Left ventricle myocardium inferior (tissue), 1 donor: ENCODE data around the gene CDCA8. TPM values are rescaled to one million over a fixed set of nuclear protein-coding genes. Genes with fewer than 3 reads are reported as not detected.

Experiments
- DNase-seq: peaks from one replicate; pipeline ENCODE4 v3.0.0-alpha.2; 2020
- H3K27ac ChIP-seq: fragments of 200-600 bp; replicated peaks from 2 replicates; pipeline ENCODE4 v1.8.0; 2021
- H3K27me3 ChIP-seq: fragments of 200-600 bp; 2 replicates; pipeline ENCODE4 v1.8.0; 2021; ENCODE audit warnings: low read depth
- H3K36me3 ChIP-seq: fragments of 200-600 bp; 2 replicates; pipeline ENCODE4 v1.8.0; 2021
- H3K4me1 ChIP-seq: fragments of 200-600 bp; 2 replicates; pipeline ENCODE4 v1.8.0; 2021
- H3K4me3 ChIP-seq: fragments of 200-600 bp; 2 replicates; pipeline ENCODE4 v1.8.0; 2021; ENCODE audit warnings: mild to moderate bottlenecking, moderate library complexity
- H3K9me3 ChIP-seq: fragments of 200-600 bp; replicated peaks from 2 replicates; pipeline ENCODE4 v1.8.0; 2021
- CTCF ChIP-seq: fragments of 200-600 bp; IDR thresholded peaks from 2 replicates; pipeline ENCODE4 v1.8.0; 2021; ENCODE audit warnings: antibody characterized with exemption, mild to moderate bottlenecking, borderline replicate concordance
- intact Hi-C: fragments of 100-400 bp; cut with micrococcal nuclease; formaldehyde crosslinking; loops from one replicate; pipeline ENCODE4 v1.11.0; 2022
- total RNA-seq: library from RNA; stranded (reverse); fragmentation: NEBNext Ultra II Directional; extraction: Animal tissue kit (Norgen Biotek cat#: 25700); gene quantifications from one replicate; pipeline ENCODE4 v1.2.1, GENCODE V29; 2021
- donor health status: DM: no; HTN: yes; CAD: no; lungs with severe emphysema.

Gene CDCA8
- total RNA-seq, 1 donor from 2014 or later = 0.33 TPM

- TF ChIP-seq CTCF = no peak
- H3K27ac ChIP-seq = no peak overlapping the region
- intact Hi-C loops = no loop called here
- H3K4me1 ChIP-seq = no peaks in the 10 kb centered on the region
- no peak for DNase-seq
- no peaks in the 10 kb centered on the region for H3K27me3 ChIP-seq
- H3K4me3 ChIP-seq = no peak overlapping the region
- no peaks in the 10 kb centered on the region for H3K36me3 ChIP-seq
- no peaks in the 10 kb centered on the region for H3K9me3 ChIP-seq
Measured at GRCh38 chr1:37701051-37701450, 8.7 kb downstream of the CDCA8 start.

- no peaks in the 10 kb centered on the region for H3K27me3 ChIP-seq
- no peak for DNase-seq
- TF ChIP-seq CTCF = no peak
- no peak overlapping the region for H3K27ac ChIP-seq
- intact Hi-C loops = no loop called here
- H3K9me3 ChIP-seq = no peaks in the 10 kb centered on the region
- H3K36me3 ChIP-seq = no peaks in the 10 kb centered on the region
- no peaks in the 10 kb centered on the region for H3K4me1 ChIP-seq
- no peak overlapping the region for H3K4me3 ChIP-seq
Measured at GRCh38 chr1:37703061-37703460, 10.7 kb downstream of the CDCA8 start.

GRCh38 chr1:37704966-37705365 is 12.7 kb downstream of the CDCA8 start:
- Histone ChIP-seq H3K9me3 (no peaks in the 10 kb centered on the region), H3K4me1 (no peaks in the 10 kb centered on the region), H3K27me3 (no peaks in the 10 kb centered on the region), H3K36me3 (peaks cover 3% of the 10 kb centered on the region), H3K27ac (no peak overlapping the region), H3K4me3 (no peak overlapping the region)
- DNase-seq = no peak
- TF ChIP-seq CTCF = no peak
- intact Hi-C loops = no loop called here

DNA sequence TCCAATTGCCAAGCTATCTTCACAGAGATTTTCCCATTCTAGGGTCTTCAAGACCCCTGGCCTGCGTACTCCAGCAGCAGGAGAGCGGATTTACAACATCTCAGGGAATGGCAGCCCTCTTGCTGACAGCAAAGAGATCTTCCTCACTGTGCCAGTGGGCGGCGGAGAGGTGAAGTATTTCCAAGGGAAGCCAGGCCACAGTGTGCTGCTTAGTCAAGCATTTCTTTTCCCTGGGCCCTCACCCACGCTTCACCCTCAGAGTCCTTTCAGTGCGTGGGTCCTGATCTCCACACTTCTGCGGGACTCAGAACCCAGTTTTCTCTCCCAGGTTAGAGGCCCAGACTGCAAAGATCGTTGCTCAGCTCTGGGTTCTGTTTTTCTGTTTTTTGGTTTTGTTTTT is 13.1 kb downstream of the CDCA8 start:
- Histone ChIP-seq H3K4me3 (no peak overlapping the region), H3K36me3 (peaks cover 3% of the 10 kb centered on the region)
- no peak for TF ChIP-seq CTCF

DNA sequence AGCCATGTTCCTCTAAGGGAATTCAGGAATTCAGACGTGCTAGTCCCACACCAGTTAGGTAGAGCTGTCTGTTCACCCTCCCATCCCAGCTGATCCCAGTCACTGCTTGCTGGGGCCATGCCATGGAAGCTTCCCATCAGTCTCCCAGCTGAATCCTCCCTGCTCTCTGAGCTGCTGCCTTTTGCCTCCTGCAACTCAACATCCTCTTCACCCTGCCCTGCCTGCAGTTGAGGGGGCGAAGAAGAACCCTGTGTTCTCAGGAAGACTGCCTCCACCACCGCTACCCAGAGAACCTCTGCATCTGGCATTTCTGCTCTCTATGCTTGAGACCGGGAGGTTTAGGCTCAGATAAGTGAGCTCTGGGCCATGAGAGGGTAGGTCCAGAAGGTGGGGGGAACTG is 16.2 kb downstream of the CDCA8 start:
- Histone ChIP-seq H3K36me3 (peaks cover 3% of the 10 kb centered on the region), H3K4me3 (no peak overlapping the region), H3K27ac (no peak overlapping the region), H3K9me3 (no peaks in the 10 kb centered on the region), H3K4me1 (no peaks in the 10 kb centered on the region), H3K27me3 (no peaks in the 10 kb centered on the region)
- intact Hi-C loops = no loop called here
- DNase-seq = no peak
- TF ChIP-seq CTCF = no peak

More for the DNA sequence above, 13.1 kb downstream of the CDCA8 start:
- Histone ChIP-seq H3K4me1 (no peaks in the 10 kb centered on the region), H3K27me3 (no peaks in the 10 kb centered on the region), H3K9me3 (no peaks in the 10 kb centered on the region), H3K27ac (no peak overlapping the region)
- no peak for DNase-seq
- intact Hi-C loops = no loop called here

DNA sequence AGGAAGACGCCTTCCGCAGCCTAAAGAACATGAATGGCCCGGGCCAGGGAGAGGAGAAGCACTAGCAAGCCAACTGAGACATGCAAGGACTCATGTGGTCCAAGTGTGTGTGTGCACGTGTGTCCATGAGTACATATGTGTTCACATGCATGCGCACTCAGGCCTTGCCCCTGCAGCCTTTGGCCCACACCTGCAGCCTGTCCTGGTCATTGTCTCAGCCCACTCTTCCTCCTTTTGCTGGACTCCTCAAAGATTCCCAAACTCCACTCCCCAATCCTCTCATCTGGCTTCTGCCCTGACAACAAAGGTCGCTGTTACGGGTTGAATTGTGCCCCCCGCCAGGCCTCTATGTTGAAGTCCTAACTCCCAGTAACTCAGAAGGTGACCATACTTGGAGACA is 21.9 kb downstream of the CDCA8 start:
- TF ChIP-seq CTCF = no peak
- Histone ChIP-seq H3K27me3 (peaks cover 38% of the 10 kb centered on the region), H3K36me3 (no peaks in the 10 kb centered on the region), H3K4me1 (no peaks in the 10 kb centered on the region), H3K9me3 (no peaks in the 10 kb centered on the region), H3K27ac (no peak overlapping the region), H3K4me3 (no peak overlapping the region)
- DNase-seq = no peak
- intact Hi-C loops = no loop called here
